IMR-90 (cell line): Measurements from ENCODE around the gene MIOX. TPM values are rescaled to one million over a fixed set of nuclear protein-coding genes. Genes with fewer than 3 reads are reported as not detected.

Experiments used
- ATAC-seq: fragments of 200-7000 bp; cut with Tn5 transposase; 2 replicates; pipeline ENCODE4 v1.9.1; 2020; ENCODE audit warnings: low read depth, mild to moderate bottlenecking, moderate library complexity
- BruUV-seq: library from RNA; stranded (reverse); fragments of 400-500 nt; replicated peaks from 2 replicates; lab custom pipeline; 2021; lab: Mats Ljungman, UMichigan
- CTCF ChIA-PET: fragments of 300-600 bp; formaldehyde crosslinking; extraction: SDS; loops from one replicate; lab custom pipeline; 2021; ENCODE audit warnings: antibody characterized with exemption; lab: Yijun Ruan, JAX
- POLR2A ChIA-PET: fragments of 300-600 bp; sonication (Branson Sonifier 250); formaldehyde crosslinking; loops from one replicate; lab custom pipeline; 2022; ENCODE audit warnings: antibody characterized with exemption; ENCODE audit not compliant: unreplicated experiment; lab: Charles Lee
- DNase-seq: peaks from one replicate; pipeline ENCODE4 v3.0.0; 2013
- H2AFZ ChIP-seq: replicated peaks from 2 replicates; pipeline ENCODE3; 2013; ENCODE audit warnings: low read length, mild to moderate bottlenecking; ENCODE audit not compliant: poor library complexity
- H2AK5ac ChIP-seq: 2 replicates; pipeline ENCODE4 v1.6.1; 2013; ENCODE audit warnings: low read depth, low read length, inconsistent platforms
- H2AK9ac ChIP-seq: replicated peaks from 2 replicates; pipeline ENCODE3; 2013; ENCODE audit warnings: mild to moderate bottlenecking, low read depth, low read length, moderate library complexity; ENCODE audit not compliant: poor library complexity
- H2BK120ac ChIP-seq: 2 replicates; pipeline ENCODE4 v1.6.1; 2013; ENCODE audit warnings: low read depth, low read length, inconsistent platforms
- H2BK15ac ChIP-seq: 3 replicates; pipeline ENCODE4 v1.6.1; 2013; ENCODE audit warnings: low read depth, low read length, inconsistent platforms
- H2BK20ac ChIP-seq: 2 replicates; pipeline ENCODE4 v1.6.1; 2013; ENCODE audit warnings: low read depth, mild to moderate bottlenecking, inconsistent platforms, low read length, moderate library complexity
- H2BK5ac ChIP-seq: 2 replicates; pipeline ENCODE4 v1.6.1; 2013; ENCODE audit warnings: mild to moderate bottlenecking, low read depth, low read length, inconsistent platforms; ENCODE audit not compliant: poor library complexity, severe bottlenecking
- H3K14ac ChIP-seq: replicated peaks from 2 replicates; pipeline ENCODE4 v1.6.1; 2013; ENCODE audit warnings: low read depth, low read length, inconsistent platforms
- H3K18ac ChIP-seq: 2 replicates; pipeline ENCODE4 v1.6.1; 2013; ENCODE audit warnings: low read depth, low read length, control low read depth
- H3K23ac ChIP-seq: 2 replicates; pipeline ENCODE4 v1.6.1; 2013; ENCODE audit warnings: low read depth, low read length, inconsistent platforms
- H3K27ac ChIP-seq: 2 replicates; pipeline ENCODE4 v1.5.1; 2013; ENCODE audit warnings: mild to moderate bottlenecking, control low read depth, low read length; ENCODE audit not compliant: insufficient read depth
- H3K27me3 ChIP-seq: 2 replicates; pipeline ENCODE4 v1.6.1; 2013; ENCODE audit warnings: low read length; ENCODE audit not compliant: control insufficient read depth, insufficient read depth
- H3K36me3 ChIP-seq: 2 replicates; pipeline ENCODE4 v1.6.1; 2013; ENCODE audit warnings: low read length, mixed read lengths; ENCODE audit not compliant: control insufficient read depth, insufficient read depth
- H3K4ac ChIP-seq: 2 replicates; pipeline ENCODE4 v1.6.1; 2013; ENCODE audit warnings: low read depth, low read length, inconsistent platforms
- H3K4me1 ChIP-seq: 2 replicates; pipeline ENCODE4 v1.6.1; 2013; ENCODE audit warnings: low read length, mixed read lengths; ENCODE audit not compliant: control insufficient read depth, insufficient read depth
- H3K4me2 ChIP-seq: 2 replicates; pipeline ENCODE4 v1.6.1; 2013; ENCODE audit warnings: low read depth, mild to moderate bottlenecking, control low read depth, low read length, moderate library complexity
- H3K4me3 ChIP-seq: 2 replicates; pipeline ENCODE4 v1.5.1; 2013; ENCODE audit warnings: low read depth, mild to moderate bottlenecking, control low read depth, low read length, moderate library complexity; ENCODE audit not compliant: insufficient read depth
- H3K56ac ChIP-seq: 2 replicates; pipeline ENCODE4 v1.6.1; 2013; ENCODE audit warnings: low read length, inconsistent platforms; ENCODE audit not compliant: insufficient read depth; ENCODE audit errors: extremely low read depth
- H3K79me1 ChIP-seq, 2 experiments: 2 replicates each; pipeline ENCODE4 v1.6.1; 2013; ENCODE audit warnings: low read length in 2 of 2, inconsistent platforms in 1 of 2, low read depth in 1 of 2
- H3K9ac ChIP-seq: 2 replicates; pipeline ENCODE4 v1.6.1; 2013; ENCODE audit warnings: low read depth, low read length, control low read depth
- H3K9me1 ChIP-seq: 2 replicates; pipeline ENCODE4 v1.6.1; 2013; ENCODE audit warnings: low read length, inconsistent platforms; ENCODE audit not compliant: insufficient read depth
- H3K9me3 ChIP-seq: 2 replicates; pipeline ENCODE4 v1.6.1; 2013; ENCODE audit warnings: low read length; ENCODE audit not compliant: control insufficient read depth, insufficient read depth
- H4K20me1 ChIP-seq: 2 replicates; pipeline ENCODE4 v1.6.1; 2013; ENCODE audit warnings: low read length, inconsistent platforms; ENCODE audit not compliant: insufficient read depth
- H4K5ac ChIP-seq: 2 replicates; pipeline ENCODE4 v1.6.1; 2013; ENCODE audit warnings: mild to moderate bottlenecking, low read depth, low read length, control low read depth
- H4K8ac ChIP-seq, 2 experiments: 2 replicates each; pipeline ENCODE4 v1.6.1; 2013; ENCODE audit warnings: low read depth in 2 of 2, low read length in 2 of 2, control low read depth in 1 of 2, inconsistent platforms in 1 of 2
- H4K91ac ChIP-seq: 2 replicates; pipeline ENCODE4 v1.6.1; 2013; ENCODE audit warnings: low read depth, low read length, inconsistent platforms; ENCODE audit not compliant: insufficient read depth
- CHD1 ChIP-seq: IDR thresholded peaks from 2 replicates; pipeline ENCODE4 v1.6.1; 2012; ENCODE audit warnings: low read depth, low read length, improper control_type of control experiment
- FOS ChIP-seq: fragments of 150-350 bp; IDR thresholded peaks from 2 replicates; pipeline ENCODE4 v1.6.1; 2016; ENCODE audit warnings: low read depth, low read length
- MAZ ChIP-seq: IDR thresholded peaks from 2 replicates; pipeline ENCODE4 v1.6.1; 2012; ENCODE audit warnings: low read depth, mild to moderate bottlenecking, low read length, improper control_type of control experiment, moderate library complexity, borderline replicate concordance
- NFE2L2 ChIP-seq: fragments of 150-350 bp; IDR thresholded peaks from 2 replicates; pipeline ENCODE4 v1.6.1; 2016; ENCODE audit warnings: low read depth, mild to moderate bottlenecking, low read length
- RAD21 ChIP-seq: IDR thresholded peaks from 2 replicates; pipeline ENCODE4 v1.6.1; 2012; ENCODE audit warnings: low read length, improper control_type of control experiment
- WGBS, 2 experiments: methylation state at CpG; one replicate each; pipeline versions ENCODE4 v1.1.5 to v1.1.7; 2013; ENCODE audit warnings: missing lambda C conversion rate in 2 of 2; ENCODE audit not compliant: insufficient read length in 1 of 2; ENCODE audit errors: extremely low coverage in 2 of 2; 5-methylcytosine and 5-hydroxymethylcytosine counted together
- dilution Hi-C: fragments of 300-500 bp; cut with HindIII; formaldehyde crosslinking; loops from one replicate; pipeline ENCODE4 v1.14.3; 2018; ENCODE audit warnings: low sequenced_read_pairs; ENCODE audit not compliant: unreplicated experiment
- in situ Hi-C: fragments of 300-500 bp; cut with MboI; formaldehyde crosslinking; loops from 3 replicates; pipeline ENCODE4 v1.14.3; 2019; ENCODE audit warnings: low sequenced_read_pairs, inconsistent platforms, mixed read lengths
- intact Hi-C: fragments of 100-400 bp; cut with micrococcal nuclease; formaldehyde crosslinking; loops from 2 replicates; pipeline ENCODE4 v1.10.0; 2022
- polyA plus RNA-seq, 3 experiments: library from polyadenylated mRNA; depleted of rRNA; stranded (reverse); fragments of >200 nt; gene quantifications; 2 replicates each; pipeline ENCODE4 v1.2.3, GENCODE V29; 2012; ENCODE audit warnings: low replicate concordance in 1 of 3
- total RNA-seq: library from RNA; depleted of rRNA; stranded (reverse); fragments of >200 nt; gene quantifications from 2 replicates; pipeline ENCODE4 v1.2.3, GENCODE V29; 2012
- TF ChIP-seq, protein P1 (sequence below): fragments of 150-350 bp; IDR thresholded peaks from 2 replicates; pipeline ENCODE4 v1.6.1; 2016; ENCODE audit warnings: low read depth, mild to moderate bottlenecking, low read length, moderate library complexity, borderline replicate concordance

Gene MIOX
- total and polyA plus RNA-seq, 2 of the 4 experiments (the other 2 are of a cell fraction) = not detected

DNA sequence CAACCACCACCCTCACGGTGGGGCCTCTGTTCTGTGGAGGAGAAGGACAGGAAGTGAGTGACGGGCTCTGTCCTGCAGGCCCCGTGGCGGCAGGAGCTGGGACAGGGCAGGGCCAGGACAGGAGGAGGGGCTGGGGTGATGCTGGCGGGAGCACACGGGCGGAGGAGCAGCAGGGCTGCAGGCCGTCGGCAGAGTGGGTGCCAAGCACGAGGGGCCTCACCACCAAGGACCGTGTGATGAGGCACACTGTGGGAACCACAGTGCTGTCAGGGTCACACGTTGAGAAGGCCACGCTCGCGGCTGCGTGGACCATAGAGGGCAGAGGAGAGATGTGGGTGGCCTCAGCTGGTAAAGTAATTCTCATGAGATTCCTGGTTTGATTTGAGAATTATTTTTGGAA lies 30.2 kb downstream of the MIOX start:
- Histone ChIP-seq H3K4me2 (no peak overlapping the region), H3K27ac (no peak overlapping the region), H3K79me1 (peaks cover 30 to 41% of the 10 kb centered on the region in 2 experiments), H3K9me1 (peaks cover 3% of the 10 kb centered on the region; the same call in 1 of the 2 replicates), H2BK5ac (no peak overlapping the region), H2BK120ac (no peak overlapping the region), H3K9me3 (no peaks in the 10 kb centered on the region), H2AK9ac (no peak overlapping the region), H2AK5ac (no peak overlapping the region), H4K91ac (no peak overlapping the region), H3K4me3 (no peak overlapping the region), H4K8ac (no peak overlapping the region), H3K56ac (no peak overlapping the region), H3K9ac (no peak overlapping the region), H3K36me3 (peaks cover 31% of the 10 kb centered on the region), H4K20me1 (peaks cover 4% of the 10 kb centered on the region), H4K5ac (no peak overlapping the region), H3K27me3 (no peaks in the 10 kb centered on the region), H3K4ac (no peak overlapping the region), H2BK20ac (no peak overlapping the region), H3K4me1 (no peaks in the 10 kb centered on the region), H3K23ac (no peak overlapping the region), H3K14ac (no peak overlapping the region), H2BK15ac (no peak overlapping the region), H3K18ac (no peak overlapping the region), H2AFZ (no peak overlapping the region)
- WGBS, 2 experiments = 79% methylated on average over 3 of the region's 16 CpGs; no CpG with 5 or more reads in 1 of the 2 experiments
- POLR2A ChIA-PET = no interaction called here
- no TSS peak for BruUV-seq
- dilution Hi-C loops = no loop called here
- intact Hi-C loops = no loop called here
- in situ Hi-C loops = no loop called here
- no peak for ATAC-seq
- CTCF ChIA-PET = no interaction called here
- no peak for DNase-seq
- TF ChIP-seq, protein P1, sequence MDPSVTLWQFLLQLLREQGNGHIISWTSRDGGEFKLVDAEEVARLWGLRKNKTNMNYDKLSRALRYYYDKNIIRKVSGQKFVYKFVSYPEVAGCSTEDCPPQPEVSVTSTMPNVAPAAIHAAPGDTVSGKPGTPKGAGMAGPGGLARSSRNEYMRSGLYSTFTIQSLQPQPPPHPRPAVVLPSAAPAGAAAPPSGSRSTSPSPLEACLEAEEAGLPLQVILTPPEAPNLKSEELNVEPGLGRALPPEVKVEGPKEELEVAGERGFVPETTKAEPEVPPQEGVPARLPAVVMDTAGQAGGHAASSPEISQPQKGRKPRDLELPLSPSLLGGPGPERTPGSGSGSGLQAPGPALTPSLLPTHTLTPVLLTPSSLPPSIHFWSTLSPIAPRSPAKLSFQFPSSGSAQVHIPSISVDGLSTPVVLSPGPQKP = no peak
- no peak for TF ChIP-seq RAD21
- no peak for TF ChIP-seq CHD1
- TF ChIP-seq MAZ = no peak
- TF ChIP-seq FOS = no peak
- no peak for TF ChIP-seq NFE2L2
